ENCODE measurements around the gene RAB31. TPM values are rescaled to one million over a fixed set of nuclear protein-coding genes. Genes with fewer than 3 reads are reported as not detected.

Gene RAB31
- total RNA-seq, 1 experiment from 2014 or later = 48.0 TPM

DNA sequence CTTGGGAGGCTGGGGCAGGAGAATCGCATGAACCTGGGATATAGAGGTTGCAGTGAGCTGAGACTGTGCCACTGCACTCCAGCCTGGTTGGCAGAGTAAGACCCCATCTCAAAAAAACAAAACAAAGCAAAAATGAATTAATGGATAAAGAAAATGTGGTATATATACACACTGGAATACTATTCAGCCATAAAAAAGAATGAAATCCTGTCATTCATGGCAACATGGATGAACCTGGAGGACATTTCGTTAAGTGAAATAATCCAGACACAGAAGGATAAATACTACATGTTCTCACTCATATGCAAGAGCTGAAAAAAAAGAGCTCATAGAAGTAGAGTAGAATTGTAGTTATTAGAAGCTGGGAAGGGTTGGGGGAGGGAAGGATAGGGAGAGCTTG is 80.8 kb downstream of the RAB31 start:
- DNase-seq (ENCODE audit: low spot score) = no peak

DNA sequence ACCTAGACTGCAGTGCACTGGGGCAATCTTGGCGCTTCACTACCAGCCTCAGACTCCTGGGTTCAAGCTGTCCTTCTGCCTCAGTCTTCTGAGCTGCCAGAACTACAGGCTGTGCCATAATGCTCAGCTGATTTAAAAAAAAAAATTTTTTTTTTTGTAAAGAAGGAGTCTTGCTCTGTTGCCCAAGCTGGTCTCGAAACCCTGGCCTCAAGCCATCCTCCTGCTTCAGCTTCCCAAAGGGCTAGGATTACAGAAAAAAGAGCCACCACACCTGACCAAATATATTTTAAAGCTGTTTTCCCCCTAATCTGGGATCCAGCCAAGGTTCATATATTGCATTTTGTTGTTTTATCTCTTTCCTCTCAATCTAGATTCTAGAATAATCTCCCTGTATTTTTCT is 82.2 kb downstream of the RAB31 start:
- DNase-seq (ENCODE audit: low spot score) = no peak

DNA sequence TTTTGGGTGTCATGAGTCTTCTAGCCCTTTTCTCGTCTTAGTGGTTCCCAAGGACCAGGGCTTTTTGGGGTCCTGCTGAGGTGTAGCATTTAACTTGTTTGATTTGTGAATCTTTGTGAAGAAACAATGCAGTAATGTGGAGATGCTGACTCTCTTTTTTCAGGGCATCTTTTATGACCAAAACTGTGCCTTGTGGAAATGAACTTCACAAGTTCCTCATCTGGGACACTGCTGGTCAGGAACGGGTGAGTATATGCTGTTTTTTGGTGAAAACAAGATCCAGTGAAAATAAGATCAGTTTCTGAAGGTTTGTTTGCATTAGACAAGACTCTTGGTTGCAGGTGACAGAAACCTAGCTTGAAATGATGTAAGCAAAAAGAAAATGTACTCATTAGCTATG is 83.9 kb downstream of the RAB31 start:
- no peak for DNase-seq (ENCODE audit: low spot score)

DNA sequence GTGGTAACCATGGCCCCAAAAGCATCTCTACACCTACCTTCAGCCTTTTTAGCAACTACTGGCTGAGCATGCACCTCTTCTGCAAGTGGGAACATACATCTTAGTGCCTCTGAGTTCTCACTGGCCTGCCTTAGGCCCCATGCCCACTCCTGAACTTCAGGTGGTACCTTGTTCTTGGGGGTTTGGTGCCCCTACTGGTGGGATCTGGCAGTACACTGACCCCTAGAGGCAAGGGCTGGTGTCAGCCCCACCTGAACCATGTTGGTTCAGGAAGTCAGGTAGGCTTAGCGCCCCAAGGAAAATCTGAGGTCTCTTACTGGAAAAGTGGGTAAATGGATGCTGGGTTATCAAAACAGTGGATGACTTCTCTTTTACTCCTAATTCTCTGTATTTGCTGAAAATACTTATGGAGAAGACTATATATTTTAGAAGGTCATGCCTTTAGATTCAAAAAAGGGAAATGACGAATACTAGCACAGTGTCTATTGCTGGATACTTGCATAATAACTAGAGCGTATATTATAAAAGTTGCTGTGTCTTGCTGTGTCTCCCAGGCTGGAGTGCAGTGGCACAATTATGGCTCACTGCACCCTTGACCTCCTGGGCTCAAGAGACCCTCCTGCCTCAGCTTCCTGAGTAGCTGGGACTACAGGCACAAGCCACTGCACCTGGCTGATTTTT is 84.6 kb downstream of the RAB31 start:
- no peak for DNase-seq (ENCODE audit: low spot score)

DNA sequence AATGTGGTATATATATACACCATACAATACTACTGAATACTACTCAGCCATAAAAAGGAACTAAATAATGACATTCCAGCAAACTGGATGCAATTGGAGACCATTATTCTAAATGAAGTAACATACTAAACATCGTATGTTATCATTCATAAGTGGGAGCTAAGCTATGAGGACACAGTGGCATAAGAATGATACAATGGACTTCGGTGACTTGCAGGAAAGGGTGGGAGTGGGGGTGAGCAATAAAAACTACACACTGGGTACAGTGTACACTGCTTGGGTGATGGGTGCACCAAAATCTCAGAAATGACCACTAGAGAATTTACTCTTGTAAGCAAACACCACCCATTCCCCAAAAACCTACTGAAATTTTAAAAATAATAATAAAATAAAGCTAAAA is 87.9 kb downstream of the RAB31 start:
- no peak for DNase-seq (ENCODE audit: low spot score)

DNA sequence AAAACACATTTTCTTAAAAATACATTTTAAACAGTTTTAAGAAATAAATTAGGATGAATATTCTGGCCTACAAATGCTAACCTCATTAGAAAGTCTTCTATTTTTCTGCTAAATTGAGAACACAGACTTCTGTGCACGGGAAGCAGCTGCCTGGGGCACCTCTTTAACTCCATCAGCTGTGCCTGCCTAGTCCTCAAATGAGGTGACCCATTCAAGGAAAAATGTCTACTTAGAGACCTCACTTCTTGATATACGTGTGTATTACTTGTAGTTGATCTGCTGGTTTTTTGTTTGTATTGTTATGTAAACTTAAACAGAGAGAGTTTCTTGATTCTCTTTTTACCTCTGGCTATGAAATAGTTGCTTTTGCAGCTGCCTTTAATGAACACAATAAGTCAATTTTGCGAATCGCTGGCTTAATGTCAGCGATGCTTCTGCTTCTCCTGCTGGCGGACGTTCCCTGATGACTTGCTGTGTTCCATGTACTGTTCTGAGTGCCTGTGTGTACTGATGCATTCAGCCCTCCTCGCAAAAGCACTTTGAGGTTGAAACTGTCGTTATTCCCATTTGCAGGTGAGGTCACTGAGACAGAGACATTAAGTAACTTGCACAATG is 88.9 kb downstream of the RAB31 start:
- no peak for DNase-seq (ENCODE audit: low spot score)

DNA sequence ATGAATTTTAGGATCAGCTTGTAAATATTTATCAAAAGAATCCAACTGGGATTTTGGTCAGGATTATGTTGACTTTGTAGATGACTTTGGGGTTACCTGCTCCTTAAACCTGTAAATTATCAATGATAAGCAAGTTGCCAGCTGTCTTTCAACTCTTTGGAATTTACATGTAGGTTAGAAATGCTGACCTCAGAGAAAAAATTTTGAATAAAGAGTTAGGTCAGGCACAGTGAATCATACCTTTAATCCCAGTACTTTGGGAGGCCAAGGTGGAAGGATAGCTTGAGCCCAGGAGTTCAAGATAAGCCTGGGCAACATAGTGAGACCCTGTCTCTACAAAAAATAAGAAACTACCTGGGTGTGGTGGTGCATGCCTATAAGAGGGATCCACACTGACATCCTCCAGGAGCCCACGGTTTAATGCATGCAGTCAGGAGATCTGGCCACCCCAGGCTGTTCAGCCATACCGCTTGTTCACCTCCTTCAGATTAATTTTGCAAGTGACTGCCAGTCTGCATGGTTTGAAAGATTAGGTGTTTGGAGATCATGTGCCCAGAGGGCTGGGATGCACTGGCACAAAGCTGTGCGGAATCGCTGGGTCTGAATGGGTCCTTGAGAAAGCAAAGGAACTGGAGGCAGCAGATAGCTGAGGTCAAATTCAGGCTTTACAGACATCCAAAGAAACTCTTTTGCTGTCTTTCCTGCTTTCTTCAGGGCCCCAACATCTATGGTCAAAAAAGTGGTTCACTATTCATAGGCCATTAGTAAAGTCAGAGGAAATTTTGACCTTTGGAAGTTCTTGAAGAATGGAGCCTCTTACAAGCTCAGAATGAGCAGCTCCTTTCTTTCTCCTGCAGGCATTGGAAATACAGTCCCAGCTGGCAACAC is 94.3 kb downstream of the RAB31 start:
- no peak for DNase-seq (ENCODE audit: low spot score)

DNA sequence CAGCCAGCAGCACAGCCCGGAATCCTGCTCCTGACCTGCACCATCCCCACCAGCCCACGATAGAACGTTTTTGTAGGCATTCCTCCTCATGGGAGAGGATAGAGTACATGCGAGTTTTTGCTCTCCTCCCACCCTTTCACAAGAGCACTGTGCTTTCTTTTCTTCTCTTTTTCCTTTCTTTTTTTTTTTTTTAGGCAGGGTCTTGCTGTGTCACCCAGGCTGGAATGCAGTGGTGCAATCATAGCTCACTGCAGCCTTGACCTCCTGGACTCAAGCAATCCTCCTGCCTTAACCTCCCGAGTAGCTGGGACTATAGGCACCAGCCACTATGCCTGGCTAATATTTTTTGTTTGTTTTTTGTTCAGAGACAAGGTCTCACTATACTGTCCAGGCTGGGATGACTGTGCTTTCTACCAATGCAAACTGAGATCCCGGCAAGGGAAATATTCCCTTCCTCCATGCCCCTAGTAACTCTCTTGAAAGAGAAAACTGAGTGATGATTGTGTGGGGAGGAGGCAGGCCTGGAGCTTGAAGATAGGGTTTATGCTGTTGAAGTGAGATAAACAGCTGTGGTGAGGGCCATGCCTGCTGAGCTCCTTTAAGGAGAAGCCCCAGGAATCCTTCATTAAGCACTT is 95.1 kb downstream of the RAB31 start:
- DNase-seq (ENCODE audit: low spot score) = no peak

DNA sequence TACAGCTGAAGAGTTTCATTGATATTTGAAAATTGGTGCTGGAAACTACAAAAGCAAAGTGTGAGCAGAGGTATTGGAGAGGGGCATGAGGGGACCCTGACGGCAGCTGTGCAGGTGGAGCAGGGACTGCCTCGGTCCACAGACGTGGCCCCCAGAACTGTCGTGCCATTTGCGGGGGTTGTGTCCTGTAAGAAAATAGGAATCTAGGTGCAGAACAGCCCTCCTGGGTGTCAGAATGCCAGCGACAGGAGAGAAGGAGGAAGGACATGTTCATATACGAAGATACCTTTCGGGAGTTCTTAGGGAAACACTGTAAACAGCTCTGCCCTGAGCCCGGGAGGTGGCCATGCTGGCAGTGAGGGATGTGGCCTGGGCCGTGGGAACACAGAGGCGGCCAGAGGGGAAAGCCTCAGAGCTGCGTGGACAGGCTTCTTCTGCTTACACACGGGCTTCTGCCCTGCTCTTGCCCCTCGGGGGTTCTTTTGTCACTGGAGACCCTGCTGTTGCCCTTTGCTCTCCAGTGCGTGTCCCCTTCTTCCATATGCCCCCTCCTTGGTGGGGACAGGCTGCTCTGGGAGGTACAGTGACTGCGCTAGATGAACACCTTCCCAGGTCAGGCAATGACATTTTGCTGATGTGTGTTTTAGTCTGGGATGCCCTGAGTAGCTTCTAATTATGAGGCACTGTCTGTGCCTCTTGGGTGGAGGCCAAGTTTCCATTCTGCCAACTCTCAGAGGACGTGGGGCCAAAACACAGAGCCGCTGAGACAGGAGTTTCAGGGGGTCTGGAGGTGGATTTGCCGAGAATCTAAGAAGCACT is 95.8 kb downstream of the RAB31 start:
- no peak for DNase-seq (ENCODE audit: low spot score)

DNA sequence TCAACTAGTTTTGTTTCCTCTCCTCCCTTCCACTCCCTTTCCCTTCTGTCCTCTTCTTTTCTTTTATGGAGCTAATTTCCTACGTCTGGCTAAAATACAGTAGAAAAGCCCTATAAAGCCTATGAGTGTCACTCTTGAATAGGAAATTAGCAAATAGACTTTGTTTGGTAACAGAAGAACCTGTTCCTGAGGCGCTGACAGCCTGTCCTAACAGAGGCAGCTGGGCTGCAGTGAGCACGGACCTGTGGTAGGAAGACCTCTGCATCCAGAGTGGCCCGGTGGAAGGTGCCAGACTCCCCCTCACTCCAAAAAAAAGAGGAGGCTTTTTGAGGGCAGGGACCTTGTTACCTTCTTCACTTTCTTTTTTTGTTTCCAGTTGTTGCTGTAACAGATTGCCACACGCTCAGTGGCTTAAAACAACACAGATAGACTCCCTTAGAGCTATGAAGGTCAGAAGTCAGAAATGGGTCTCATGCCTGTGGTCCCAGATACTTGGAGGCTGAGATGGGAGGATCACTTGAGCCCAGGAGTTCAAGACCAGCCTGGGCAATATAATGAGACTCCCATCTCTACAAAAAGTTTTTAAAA is 96.5 kb downstream of the RAB31 start:
- DNase-seq (ENCODE audit: low spot score) = no peak

DNA sequence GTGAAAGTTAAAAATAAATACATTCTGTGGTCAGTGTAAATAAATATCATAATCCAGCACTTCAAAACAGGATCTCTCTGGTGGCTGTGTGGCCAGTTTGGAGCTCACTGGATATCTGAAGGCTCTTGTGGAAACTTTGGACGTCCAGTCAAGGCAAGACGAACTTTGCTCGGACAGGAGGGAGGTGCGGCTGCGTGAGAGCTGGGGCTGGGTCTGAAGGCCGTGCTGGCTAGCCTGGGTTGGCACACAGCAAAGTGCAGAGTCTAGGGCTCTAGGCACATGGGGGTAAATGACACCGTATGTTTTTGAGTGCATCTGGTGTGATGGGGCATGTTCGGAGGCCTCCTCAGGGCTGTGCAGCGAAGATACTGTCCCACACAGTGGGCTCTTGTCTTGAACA is 98.8 kb downstream of the RAB31 start:
- no peak for DNase-seq (ENCODE audit: low spot score)

DNA sequence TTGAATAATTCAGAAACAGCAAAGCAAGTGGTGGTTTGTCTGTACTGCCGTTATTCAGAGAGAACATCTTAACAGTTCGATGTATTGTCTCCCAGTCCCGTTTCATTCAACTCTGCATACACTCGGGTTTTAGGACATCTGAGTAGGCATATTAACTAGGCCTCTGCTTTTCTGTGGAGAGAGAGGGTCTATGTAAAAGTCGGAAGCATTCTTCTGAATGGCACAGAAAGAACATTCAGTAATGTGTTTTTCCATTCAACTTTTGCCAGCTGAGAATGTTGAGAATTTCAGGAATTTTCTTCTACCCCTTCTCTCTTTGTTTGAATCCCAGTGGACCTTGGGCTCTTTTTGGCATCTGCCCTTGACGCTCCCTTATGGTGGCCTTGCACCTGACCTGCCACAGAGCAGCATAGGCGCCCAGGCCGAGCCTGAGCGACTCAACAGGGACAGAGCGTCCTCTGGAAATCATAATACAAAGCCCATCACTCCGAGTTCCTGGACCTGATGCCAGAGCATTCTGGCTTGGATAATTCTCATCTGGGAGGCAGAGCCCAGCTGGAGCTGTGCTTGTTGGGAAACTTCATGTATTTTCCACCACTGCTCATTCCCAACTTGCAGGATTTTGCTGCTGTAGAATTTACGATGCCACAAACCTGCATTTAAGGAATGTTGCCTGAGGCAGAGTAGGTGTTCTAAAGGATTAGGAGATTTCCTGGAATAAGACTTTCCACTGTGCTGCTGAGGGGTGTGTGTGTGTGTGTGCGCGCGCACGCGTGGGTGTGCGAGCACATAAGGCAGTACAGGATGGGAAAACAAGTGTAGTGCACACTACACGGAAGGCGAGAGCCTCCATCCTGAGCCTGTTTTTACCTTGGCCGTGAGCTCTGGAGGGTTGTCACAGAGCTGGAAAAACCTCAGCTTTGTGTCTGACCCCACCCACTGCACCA is 100.5 kb downstream of the RAB31 start:
- DNase-seq (ENCODE audit: low spot score) = peak; percentile 34

DNA sequence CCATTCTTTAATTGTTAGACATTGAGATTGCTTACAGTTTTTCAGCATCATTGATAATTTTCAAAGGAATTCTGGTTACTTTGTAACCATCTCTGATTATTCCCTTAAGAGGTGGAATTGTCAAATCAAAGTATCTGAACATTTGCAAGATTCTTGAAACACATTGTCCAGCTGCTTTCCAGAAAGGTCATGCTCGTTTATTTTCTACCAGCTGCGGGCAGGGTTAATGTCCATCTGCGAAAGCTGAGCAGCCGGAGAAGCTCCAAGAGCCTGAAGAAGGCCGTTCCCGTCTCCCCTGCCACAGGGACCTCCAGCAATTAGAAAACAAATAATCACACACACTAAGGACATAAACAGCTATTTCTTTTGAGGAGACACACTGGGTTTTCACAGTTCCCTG is 101.6 kb downstream of the RAB31 start:
- DNase-seq (ENCODE audit: low spot score) = no peak

DNA sequence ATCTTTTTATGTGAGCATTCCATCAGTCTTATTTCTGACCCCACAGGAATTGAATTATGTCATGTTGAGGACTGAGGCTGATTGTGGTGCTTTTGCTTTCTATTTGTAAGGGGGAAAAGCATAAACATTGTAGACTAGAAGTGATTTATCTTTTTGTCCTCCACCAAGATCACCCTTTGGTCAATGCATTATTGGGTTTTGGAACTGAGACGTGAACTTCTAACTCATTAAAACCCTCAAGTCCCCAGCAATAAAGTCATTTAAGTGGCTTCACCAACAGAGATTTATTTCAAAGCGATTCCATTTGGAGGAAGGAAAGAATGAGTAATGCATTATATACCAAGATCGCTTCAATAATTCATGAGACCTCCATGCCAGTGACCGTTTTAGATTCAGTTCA is 102.2 kb downstream of the RAB31 start:
- DNase-seq (ENCODE audit: low spot score) = no peak

DNA sequence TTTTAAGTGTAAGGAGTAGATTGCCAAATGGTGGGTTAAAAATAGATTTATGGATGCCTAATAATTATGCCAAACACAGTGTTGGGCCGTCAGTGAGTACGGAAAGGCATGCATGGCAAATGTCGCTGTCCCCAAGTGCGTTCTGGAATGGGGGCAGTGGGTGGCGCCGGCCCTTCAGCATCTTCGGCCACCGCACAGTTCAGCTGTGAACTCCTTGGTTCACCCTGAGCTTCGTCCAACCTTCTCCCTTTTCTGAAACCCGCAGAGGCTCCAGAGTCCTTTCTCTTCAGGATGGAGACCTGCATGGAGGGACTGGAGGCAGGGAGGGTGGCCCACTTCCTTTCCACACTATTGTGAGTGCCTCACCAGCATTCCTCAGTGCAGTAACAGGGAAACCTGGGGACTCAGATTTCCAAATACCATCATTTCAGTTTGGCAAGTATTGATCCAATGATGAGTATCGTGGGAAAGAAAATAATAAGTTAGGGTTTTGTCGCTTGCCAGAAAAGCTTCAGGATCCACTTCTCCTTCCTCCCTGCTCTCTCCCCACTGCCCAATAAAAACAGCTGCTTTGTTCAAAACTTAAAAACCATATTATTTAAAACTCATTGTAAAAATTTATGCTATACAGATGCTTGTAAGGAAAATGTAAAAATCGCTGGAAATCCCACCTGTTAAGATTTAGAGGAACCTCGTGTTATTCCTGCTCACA is 103.0 kb downstream of the RAB31 start:
- no peak for DNase-seq (ENCODE audit: low spot score)

DNA sequence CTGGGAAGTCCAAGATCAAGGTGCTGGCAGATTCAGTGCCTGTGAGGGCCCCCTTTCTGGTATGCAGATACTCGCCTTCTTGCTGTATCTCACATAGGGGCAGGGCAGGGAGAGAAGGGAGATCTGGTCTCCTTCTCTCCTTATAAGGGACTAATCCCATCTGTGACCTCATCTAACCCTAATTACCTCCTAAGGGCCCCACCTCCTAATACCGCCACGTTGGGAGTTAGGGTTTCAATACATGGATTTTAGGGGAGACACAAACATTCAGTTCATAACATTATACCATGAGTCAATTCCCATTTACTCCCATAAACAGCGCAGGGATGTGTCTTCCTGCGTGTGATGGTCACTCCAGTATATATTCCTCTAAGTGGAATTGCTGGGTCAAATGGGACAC is 103.9 kb downstream of the RAB31 start:
- no peak for DNase-seq (ENCODE audit: low spot score)

DNA sequence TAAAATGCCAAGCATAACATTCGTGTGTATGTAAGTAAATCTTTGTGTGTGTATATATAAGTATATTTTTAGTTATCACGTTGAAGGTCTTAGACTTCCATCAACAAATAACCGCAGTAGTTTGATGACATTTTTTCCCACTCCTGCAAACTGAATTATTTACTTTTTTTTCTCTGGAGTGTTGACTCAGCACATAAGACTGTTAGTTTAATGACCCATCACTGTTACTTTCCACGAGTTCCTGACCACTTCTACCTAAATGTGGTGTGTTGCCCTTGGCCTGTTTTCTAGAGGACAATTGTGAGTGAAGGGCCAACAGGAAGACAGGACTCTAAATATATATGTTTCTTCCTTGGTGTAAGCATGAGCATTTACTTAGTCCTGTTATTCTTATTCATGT is 106.3 kb downstream of the RAB31 start:
- DNase-seq (ENCODE audit: low spot score) = peak; percentile 61

DNA sequence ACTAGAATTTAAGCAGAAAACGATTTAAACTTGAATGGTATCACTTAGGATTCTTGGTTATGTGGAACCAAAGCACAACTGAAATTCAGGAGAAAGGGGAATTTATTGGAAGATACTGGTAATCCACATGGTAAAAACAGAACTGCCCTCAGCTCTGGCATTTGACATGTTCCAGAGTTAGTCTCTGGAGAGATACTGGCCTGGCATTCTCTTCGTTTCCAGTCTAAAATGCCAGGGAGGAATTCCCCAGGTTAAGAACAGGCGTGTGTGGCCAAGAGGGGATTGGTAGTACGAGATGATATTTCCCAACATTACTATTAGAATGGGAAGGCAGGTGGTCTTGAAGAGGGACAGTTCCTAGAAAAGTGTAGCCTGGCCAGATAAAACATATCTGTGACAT is 109.2 kb downstream of the RAB31 start:
- no peak for DNase-seq (ENCODE audit: low spot score)

DNA sequence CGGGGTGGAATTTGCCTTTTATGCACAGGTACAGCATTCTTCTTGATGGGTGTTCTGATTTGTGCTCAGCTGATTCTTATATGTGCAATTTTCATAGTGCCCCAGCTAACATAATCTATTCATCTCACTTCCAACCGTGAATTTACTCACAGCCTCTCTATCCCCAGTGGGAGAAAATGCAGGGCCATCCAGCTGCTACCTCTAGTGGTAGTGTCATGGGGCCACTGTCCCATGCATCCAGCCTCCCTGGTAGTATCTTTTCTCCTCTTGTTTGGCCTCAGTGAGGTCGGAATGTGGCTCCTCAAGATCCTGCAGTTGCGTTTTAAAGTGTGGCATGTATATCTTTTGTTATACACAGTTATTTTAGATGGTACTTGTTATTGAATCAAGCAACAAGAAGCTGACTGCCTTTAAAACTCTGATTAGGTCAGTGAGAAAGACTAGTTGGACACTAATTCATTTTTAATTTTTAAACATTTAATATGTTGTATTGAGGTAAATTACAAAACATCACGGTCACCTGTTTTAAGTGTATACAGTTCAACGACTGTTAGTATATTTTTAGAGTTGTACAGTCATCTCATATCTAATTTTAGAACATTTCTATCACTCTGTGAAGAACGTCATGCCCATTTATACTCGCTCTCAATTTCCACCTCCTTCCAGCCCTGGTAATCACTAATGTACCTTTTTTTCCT is 109.8 kb downstream of the RAB31 start:
- no peak for DNase-seq (ENCODE audit: low spot score)

All from H4 (cell line).